Gastrocnemius medialis (tissue), 4 donors: ENCODE measurements around the gene RTP4. TPM values are rescaled to one million over a fixed set of nuclear protein-coding genes. Genes with fewer than 3 reads are reported as not detected.

Source experiments
- ATAC-seq, 2 donors: fragments of 150-250 bp; one replicate each; pipeline ENCODE4 v1.9.1; 2016
- DNase-seq, 2 donors: peaks; one replicate each; pipeline ENCODE4 v3.0.0-alpha.2; 2019
- H3K27ac ChIP-seq, 4 donors: fragments of 200-600 bp; sonication (generic); 1 replicate in 1 of 4; 2 replicates in 3 of 4; pipeline ENCODE4 v1.5.1; 2016 to 2018; ENCODE audit warnings: mild to moderate bottlenecking in 2 of 4, moderate library complexity in 1 of 4
- H3K27me3 ChIP-seq, 3 donors: fragments of 200-600 bp; sonication (generic) in 2 of 3; 1 replicate in 1 of 3; 2 replicates in 2 of 3; pipeline versions ENCODE4 v1.5.1 to v1.6.0; 2016 to 2019; ENCODE audit warnings: mild to moderate bottlenecking in 1 of 3, moderate library complexity in 1 of 3
- H3K36me3 ChIP-seq, 2 donors: fragments of 200-600 bp; sonication (generic) in 1 of 2; one replicate each; pipeline ENCODE4 v1.5.1; 2017 to 2018
- H3K4me1 ChIP-seq, 2 donors: fragments of 200-600 bp; sonication (generic) in 1 of 2; one replicate each; pipeline ENCODE4 v1.5.1; 2016 to 2017; ENCODE audit warnings: mild to moderate bottlenecking in 2 of 2
- H3K4me3 ChIP-seq, 4 donors: fragments of 200-600 bp; sonication (generic) in 3 of 4; 1 replicate in 1 of 4; 2 replicates in 3 of 4; pipeline ENCODE4 v1.5.1; 2016 to 2019; ENCODE audit warnings: mild to moderate bottlenecking in 2 of 4
- H3K9me3 ChIP-seq, 3 donors: fragments of 200-600 bp; sonication (generic) in 2 of 3; 1 replicate in 1 of 3; 2 replicates in 2 of 3; pipeline ENCODE4 v1.5.1; 2016 to 2019
- POLR2A ChIP-seq, 2 donors: fragments of 450-650 bp; IDR thresholded peaks; one replicate each; pipeline ENCODE4 v1.6.1; 2017; ENCODE audit warnings: antibody characterized with exemption in 2 of 2, mild to moderate bottlenecking in 2 of 2, moderate library complexity in 2 of 2
- in situ Hi-C, 4 donors: fragments of 200-750 bp; cut with MboI; loops; one replicate each; pipeline versions ENCODE4 v1.15.0 to v1.8.0; 2017; ENCODE audit warnings: low sequenced_read_pairs in 4 of 4
- intact Hi-C: fragments of 100-400 bp; cut with DNase I; formaldehyde crosslinking; loops from one replicate; pipeline ENCODE4 v1.15.1; 2023; ENCODE audit warnings: low total_unique reads
- total RNA-seq, 4 donors: library from RNA; depleted of rRNA; stranded (reverse); fragments of >200 nt; gene quantifications; one replicate each; pipeline versions ENCODE4 v1.1.0 to v1.2.3, GENCODE V29; 2016
- TF ChIP-seq, protein P1 (sequence below), 5 experiments: fragments of 450-650 bp in 3 of 5; fragments of 200-600 bp in 2 of 5; sonication (generic) in 2 of 5; IDR thresholded peaks in 4 of 5; conservative IDR thresholded peaks in 1 of 5; 1 replicate in 4 of 5; 2 replicates in 1 of 5; pipeline ENCODE4 v1.5.1; 2016 to 2019; ENCODE audit warnings: antibody characterized with exemption in 5 of 5, mild to moderate bottlenecking in 3 of 5, moderate library complexity in 3 of 5

RTP4 gene
- total RNA-seq, 4 donors from 2014 or later, result 0.16 to 0.87 (median 0.39) TPM; not detected in 1

DNA sequence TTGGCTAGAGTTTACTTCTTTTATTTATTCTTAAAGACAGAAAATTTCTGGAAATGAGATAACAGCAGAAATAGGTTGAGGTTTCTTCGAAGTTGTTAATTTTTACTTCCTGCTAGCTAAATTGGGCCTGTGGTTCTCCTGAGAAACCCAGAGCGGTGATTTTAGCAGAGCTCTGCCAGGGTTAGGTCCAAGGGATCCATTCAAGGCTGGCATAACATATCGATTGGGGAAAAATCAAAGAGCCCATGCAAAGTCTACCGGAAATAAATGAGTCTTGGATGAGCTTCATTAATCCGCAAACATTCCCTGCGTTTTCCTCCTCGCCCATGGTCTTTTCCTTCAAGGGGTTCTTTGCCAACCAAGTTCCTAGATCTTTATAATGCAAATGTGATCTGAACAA is 45.9 kb upstream of the RTP4 start:
- ATAC-seq (no peak), DNase-seq (no peak)
- no peaks in the 10 kb centered on the region for H3K27me3 ChIP-seq
- intact Hi-C loops (no loop called here), in situ Hi-C loops (loop anchor here in 3 of 4 donors (5.0 to 25.0 kb wide), 4 partner anchors 110 to 1665 kb away; no protein-coding TSS in a partner anchor)
- H3K4me1 ChIP-seq, result peaks cover 0 to 4% of the 10 kb centered on the region in 2 donors
- H3K36me3 ChIP-seq, result no peaks in the 10 kb centered on the region
- no peak overlapping the region for H3K4me3 ChIP-seq
- no peak overlapping the region for H3K27ac ChIP-seq
- TF ChIP-seq, protein P1, sequence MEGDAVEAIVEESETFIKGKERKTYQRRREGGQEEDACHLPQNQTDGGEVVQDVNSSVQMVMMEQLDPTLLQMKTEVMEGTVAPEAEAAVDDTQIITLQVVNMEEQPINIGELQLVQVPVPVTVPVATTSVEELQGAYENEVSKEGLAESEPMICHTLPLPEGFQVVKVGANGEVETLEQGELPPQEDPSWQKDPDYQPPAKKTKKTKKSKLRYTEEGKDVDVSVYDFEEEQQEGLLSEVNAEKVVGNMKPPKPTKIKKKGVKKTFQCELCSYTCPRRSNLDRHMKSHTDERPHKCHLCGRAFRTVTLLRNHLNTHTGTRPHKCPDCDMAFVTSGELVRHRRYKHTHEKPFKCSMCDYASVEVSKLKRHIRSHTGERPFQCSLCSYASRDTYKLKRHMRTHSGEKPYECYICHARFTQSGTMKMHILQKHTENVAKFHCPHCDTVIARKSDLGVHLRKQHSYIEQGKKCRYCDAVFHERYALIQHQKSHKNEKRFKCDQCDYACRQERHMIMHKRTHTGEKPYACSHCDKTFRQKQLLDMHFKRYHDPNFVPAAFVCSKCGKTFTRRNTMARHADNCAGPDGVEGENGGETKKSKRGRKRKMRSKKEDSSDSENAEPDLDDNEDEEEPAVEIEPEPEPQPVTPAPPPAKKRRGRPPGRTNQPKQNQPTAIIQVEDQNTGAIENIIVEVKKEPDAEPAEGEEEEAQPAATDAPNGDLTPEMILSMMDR (IDR thresholded peaks at IDR 0.05 in 4 of 5, conservative IDR thresholded peaks at IDR 0.05 in 1 of 5), result no peak
- no peak for TF ChIP-seq POLR2A (IDR thresholded peaks at IDR 0.05)
- no peaks in the 10 kb centered on the region for H3K9me3 ChIP-seq

DNA sequence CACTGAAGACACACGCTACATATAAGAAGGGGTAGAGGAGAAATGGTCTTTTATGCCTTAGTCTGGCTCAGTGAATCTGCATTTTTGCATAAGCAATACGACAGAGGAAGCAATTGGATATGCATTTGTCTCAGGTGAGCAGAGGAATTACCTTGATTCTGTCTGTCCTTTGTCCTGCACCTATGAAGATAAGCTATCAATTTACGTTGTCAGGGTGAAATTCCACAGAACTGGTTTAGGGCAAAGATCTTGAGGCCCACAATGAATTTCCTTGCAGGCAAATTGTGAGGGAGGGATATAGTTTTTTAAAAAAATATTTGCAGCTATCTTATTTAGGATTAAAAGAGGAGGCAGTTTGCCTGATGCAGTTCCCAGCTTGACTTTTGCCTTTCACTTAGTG is 45.1 kb upstream of the RTP4 start:
- intact Hi-C loops (no loop called here), in situ Hi-C loops (loop anchor here in 3 of 4 donors (5.0 to 25.0 kb wide), 4 partner anchors 111 to 1664 kb away; no protein-coding TSS in a partner anchor)
- Histone ChIP-seq H3K27ac (no peak overlapping the region), H3K4me3 (no peak overlapping the region), H3K36me3 (no peaks in the 10 kb centered on the region), H3K9me3 (no peaks in the 10 kb centered on the region), H3K4me1 (peaks cover 0 to 4% of the 10 kb centered on the region in 2 donors), H3K27me3 (no peaks in the 10 kb centered on the region)
- TF ChIP-seq POLR2A (IDR thresholded peaks at IDR 0.05), result no peak
- TF ChIP-seq, protein P1 (IDR thresholded peaks at IDR 0.05 in 4 of 5, conservative IDR thresholded peaks at IDR 0.05 in 1 of 5), result no peak
- DNase-seq (no peak), ATAC-seq (no peak)

DNA sequence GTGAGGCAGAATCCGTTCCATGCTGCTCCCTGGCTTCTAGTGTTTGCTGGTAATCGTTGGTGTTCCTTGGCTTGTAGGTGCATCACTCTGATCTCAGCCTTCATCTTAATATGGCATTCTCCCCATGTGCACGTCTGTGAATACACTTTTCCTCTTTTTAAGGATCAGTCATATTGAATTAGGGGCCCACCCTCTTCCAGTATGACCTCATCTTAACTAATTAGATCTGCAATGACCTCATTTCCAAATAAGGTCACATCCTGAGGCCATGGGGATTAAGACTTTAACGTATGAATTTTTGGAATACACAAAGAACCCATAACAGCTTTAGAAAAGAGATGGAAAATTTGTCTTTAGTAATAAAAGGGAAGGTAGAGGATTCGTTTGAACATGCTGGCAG is 42.6 kb upstream of the RTP4 start:
- Histone ChIP-seq H3K9me3 (no peaks in the 10 kb centered on the region), H3K4me3 (no peak overlapping the region), H3K27ac (no peak overlapping the region), H3K36me3 (no peaks in the 10 kb centered on the region), H3K4me1 (no peaks in the 10 kb centered on the region), H3K27me3 (no peaks in the 10 kb centered on the region)
- ATAC-seq (no peak), DNase-seq (no peak)
- in situ Hi-C loops, result loop anchor here in 1 of 4 donors (10.0 kb wide), 1 partner anchor 389 kb away; no protein-coding TSS in a partner anchor
- intact Hi-C loops, result no loop called here
- TF ChIP-seq POLR2A (IDR thresholded peaks at IDR 0.05), result no peak
- TF ChIP-seq, protein P1 (IDR thresholded peaks at IDR 0.05 in 4 of 5, conservative IDR thresholded peaks at IDR 0.05 in 1 of 5), result no peak

DNA sequence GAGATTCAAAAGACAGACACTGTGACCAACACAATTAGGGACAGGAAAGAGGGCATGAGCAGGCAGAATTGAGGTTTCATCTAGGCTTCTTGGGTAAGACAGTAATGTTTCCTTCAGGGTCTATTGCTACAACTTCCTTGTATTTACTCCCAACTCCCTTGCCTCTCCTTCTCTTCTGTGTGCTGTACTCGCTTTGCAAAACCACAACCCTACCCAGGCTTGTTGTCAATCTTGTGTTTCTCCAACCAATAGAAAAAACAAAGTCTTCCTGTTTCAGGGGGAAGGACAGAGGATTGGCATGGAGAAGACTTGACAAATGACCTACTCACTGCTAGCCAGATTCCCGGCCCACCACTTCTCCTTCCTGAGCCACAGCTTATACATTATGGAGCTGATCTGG is 40.3 kb upstream of the RTP4 start:
- Histone ChIP-seq H3K4me1 (no peaks in the 10 kb centered on the region), H3K9me3 (no peaks in the 10 kb centered on the region), H3K27me3 (no peaks in the 10 kb centered on the region), H3K36me3 (no peaks in the 10 kb centered on the region), H3K27ac (no peak overlapping the region), H3K4me3 (no peak overlapping the region)
- TF ChIP-seq, protein P1 (IDR thresholded peaks at IDR 0.05 in 4 of 5, conservative IDR thresholded peaks at IDR 0.05 in 1 of 5), result no peak
- no peak for TF ChIP-seq POLR2A (IDR thresholded peaks at IDR 0.05)
- DNase-seq (no peak), ATAC-seq (no peak)
- in situ Hi-C loops, result loop anchor here in 1 of 4 donors (10.0 kb wide), 1 partner anchor 387 kb away; no protein-coding TSS in a partner anchor
- intact Hi-C loops, result no loop called here

DNA sequence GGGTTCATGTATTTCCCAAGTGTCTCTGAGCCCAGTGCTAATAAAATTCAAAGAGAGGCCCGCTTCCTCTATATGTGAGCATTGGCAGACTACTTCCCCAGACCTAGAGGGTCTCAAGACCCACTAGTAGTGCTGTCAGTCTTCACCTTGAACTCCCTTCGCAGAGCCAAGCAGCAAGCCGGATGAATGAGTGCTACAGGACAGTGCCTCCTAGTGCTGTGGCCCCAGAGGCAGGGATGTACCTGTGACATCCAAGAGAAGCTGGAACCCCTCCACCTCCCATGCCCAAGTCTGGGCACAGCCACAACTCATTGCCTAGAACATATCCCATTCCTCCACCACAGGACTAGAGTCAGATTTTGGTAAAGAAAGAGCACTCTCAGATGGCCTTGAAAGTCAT is 39.5 kb upstream of the RTP4 start:
- DNase-seq (no peak), ATAC-seq (no peak)
- in situ Hi-C loops (loop anchor here in 1 of 4 donors (10.0 kb wide), 1 partner anchor 386 kb away; no protein-coding TSS in a partner anchor), intact Hi-C loops (no loop called here)
- Histone ChIP-seq H3K4me1 (no peaks in the 10 kb centered on the region), H3K27ac (no peak overlapping the region), H3K27me3 (no peaks in the 10 kb centered on the region), H3K36me3 (no peaks in the 10 kb centered on the region), H3K9me3 (no peaks in the 10 kb centered on the region), H3K4me3 (no peak overlapping the region)
- TF ChIP-seq, protein P1 (IDR thresholded peaks at IDR 0.05 in 4 of 5, conservative IDR thresholded peaks at IDR 0.05 in 1 of 5), result no peak
- no peak for TF ChIP-seq POLR2A (IDR thresholded peaks at IDR 0.05)
